Gastrocnemius medialis (tissue), 4 donors: ENCODE data around the gene CFL2. TPM values are rescaled to one million over a fixed set of nuclear protein-coding genes. Genes with fewer than 3 reads are reported as not detected.

Source experiments
- ATAC-seq, 2 donors: fragments of 150-250 bp; one replicate each; pipeline ENCODE4 v1.9.1; 2016
- DNase-seq, 2 donors: peaks; one replicate each; pipeline ENCODE4 v3.0.0-alpha.2; 2019
- H3K27ac ChIP-seq, 4 donors: fragments of 200-600 bp; sonication (generic); 1 replicate in 1 of 4; 2 replicates in 3 of 4; pipeline ENCODE4 v1.5.1; 2016 to 2018; ENCODE audit warnings: mild to moderate bottlenecking in 2 of 4, moderate library complexity in 1 of 4
- H3K27me3 ChIP-seq, 3 donors: fragments of 200-600 bp; sonication (generic) in 2 of 3; 1 replicate in 1 of 3; 2 replicates in 2 of 3; pipeline versions ENCODE4 v1.5.1 to v1.6.0; 2016 to 2019; ENCODE audit warnings: mild to moderate bottlenecking in 1 of 3, moderate library complexity in 1 of 3
- H3K36me3 ChIP-seq, 2 donors: fragments of 200-600 bp; sonication (generic) in 1 of 2; one replicate each; pipeline ENCODE4 v1.5.1; 2017 to 2018
- H3K4me1 ChIP-seq, 2 donors: fragments of 200-600 bp; sonication (generic) in 1 of 2; one replicate each; pipeline ENCODE4 v1.5.1; 2016 to 2017; ENCODE audit warnings: mild to moderate bottlenecking in 2 of 2
- H3K4me3 ChIP-seq, 4 donors: fragments of 200-600 bp; sonication (generic) in 3 of 4; 1 replicate in 1 of 4; 2 replicates in 3 of 4; pipeline ENCODE4 v1.5.1; 2016 to 2019; ENCODE audit warnings: mild to moderate bottlenecking in 2 of 4
- H3K9me3 ChIP-seq, 3 donors: fragments of 200-600 bp; sonication (generic) in 2 of 3; 1 replicate in 1 of 3; 2 replicates in 2 of 3; pipeline ENCODE4 v1.5.1; 2016 to 2019
- POLR2A ChIP-seq, 2 donors: fragments of 450-650 bp; IDR thresholded peaks; one replicate each; pipeline ENCODE4 v1.6.1; 2017; ENCODE audit warnings: antibody characterized with exemption in 2 of 2, mild to moderate bottlenecking in 2 of 2, moderate library complexity in 2 of 2
- in situ Hi-C, 4 donors: fragments of 200-750 bp; cut with MboI; loops; one replicate each; pipeline versions ENCODE4 v1.15.0 to v1.8.0; 2017; ENCODE audit warnings: low sequenced_read_pairs in 4 of 4
- intact Hi-C: fragments of 100-400 bp; cut with DNase I; formaldehyde crosslinking; loops from one replicate; pipeline ENCODE4 v1.15.1; 2023; ENCODE audit warnings: low total_unique reads
- total RNA-seq, 4 donors: library from RNA; depleted of rRNA; stranded (reverse); fragments of >200 nt; gene quantifications; one replicate each; pipeline versions ENCODE4 v1.1.0 to v1.2.3, GENCODE V29; 2016
- TF ChIP-seq, protein P1 (sequence below), 5 experiments: fragments of 450-650 bp in 3 of 5; fragments of 200-600 bp in 2 of 5; sonication (generic) in 2 of 5; IDR thresholded peaks in 4 of 5; conservative IDR thresholded peaks in 1 of 5; 1 replicate in 4 of 5; 2 replicates in 1 of 5; pipeline ENCODE4 v1.5.1; 2016 to 2019; ENCODE audit warnings: antibody characterized with exemption in 5 of 5, mild to moderate bottlenecking in 3 of 5, moderate library complexity in 3 of 5

Gene CFL2
- total RNA-seq, 4 donors from 2014 or later: 331 to 434 (median 371) TPM

DNA sequence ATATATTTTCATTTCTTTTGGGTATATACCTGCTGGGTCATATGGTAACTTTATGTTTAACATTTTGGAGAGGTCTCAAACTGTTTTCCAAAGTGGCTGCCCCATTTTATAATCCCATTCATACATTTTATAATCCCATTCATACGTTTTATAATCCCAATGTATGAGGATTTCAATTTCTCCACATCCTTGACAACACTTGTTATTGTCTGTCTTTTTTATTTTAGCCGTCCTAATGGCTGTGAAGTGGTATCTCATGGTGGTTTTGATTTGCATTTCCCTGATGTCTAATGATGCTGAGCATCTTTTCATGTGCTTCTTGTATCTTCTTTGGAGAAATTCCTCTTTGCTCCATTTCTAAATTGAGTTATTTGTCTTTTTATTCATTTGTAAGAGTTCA, 6.7 kb upstream of the CFL2 start:
- Histone ChIP-seq H3K4me1 (peaks cover 4% of the 10 kb centered on the region in 2 donors), H3K36me3 (no peaks in the 10 kb centered on the region), H3K27me3 (no peaks in the 10 kb centered on the region), H3K27ac (no peak overlapping the region), H3K4me3 (no peak overlapping the region), H3K9me3 (no peaks in the 10 kb centered on the region)
- TF ChIP-seq POLR2A (IDR thresholded peaks at IDR 0.05): no peak
- TF ChIP-seq, protein P1, sequence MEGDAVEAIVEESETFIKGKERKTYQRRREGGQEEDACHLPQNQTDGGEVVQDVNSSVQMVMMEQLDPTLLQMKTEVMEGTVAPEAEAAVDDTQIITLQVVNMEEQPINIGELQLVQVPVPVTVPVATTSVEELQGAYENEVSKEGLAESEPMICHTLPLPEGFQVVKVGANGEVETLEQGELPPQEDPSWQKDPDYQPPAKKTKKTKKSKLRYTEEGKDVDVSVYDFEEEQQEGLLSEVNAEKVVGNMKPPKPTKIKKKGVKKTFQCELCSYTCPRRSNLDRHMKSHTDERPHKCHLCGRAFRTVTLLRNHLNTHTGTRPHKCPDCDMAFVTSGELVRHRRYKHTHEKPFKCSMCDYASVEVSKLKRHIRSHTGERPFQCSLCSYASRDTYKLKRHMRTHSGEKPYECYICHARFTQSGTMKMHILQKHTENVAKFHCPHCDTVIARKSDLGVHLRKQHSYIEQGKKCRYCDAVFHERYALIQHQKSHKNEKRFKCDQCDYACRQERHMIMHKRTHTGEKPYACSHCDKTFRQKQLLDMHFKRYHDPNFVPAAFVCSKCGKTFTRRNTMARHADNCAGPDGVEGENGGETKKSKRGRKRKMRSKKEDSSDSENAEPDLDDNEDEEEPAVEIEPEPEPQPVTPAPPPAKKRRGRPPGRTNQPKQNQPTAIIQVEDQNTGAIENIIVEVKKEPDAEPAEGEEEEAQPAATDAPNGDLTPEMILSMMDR (IDR thresholded peaks at IDR 0.05 in 4 of 5, conservative IDR thresholded peaks at IDR 0.05 in 1 of 5): no peak
- ATAC-seq (no peak), DNase-seq (no peak)
- intact Hi-C loops: no loop called here
- in situ Hi-C loops: loop anchor here (5.0 to 25.0 kb wide), 2 partner anchors 49 to 691 kb away; partner anchors contain the start of gene NFKBIA (in 1 of the 4)

DNA sequence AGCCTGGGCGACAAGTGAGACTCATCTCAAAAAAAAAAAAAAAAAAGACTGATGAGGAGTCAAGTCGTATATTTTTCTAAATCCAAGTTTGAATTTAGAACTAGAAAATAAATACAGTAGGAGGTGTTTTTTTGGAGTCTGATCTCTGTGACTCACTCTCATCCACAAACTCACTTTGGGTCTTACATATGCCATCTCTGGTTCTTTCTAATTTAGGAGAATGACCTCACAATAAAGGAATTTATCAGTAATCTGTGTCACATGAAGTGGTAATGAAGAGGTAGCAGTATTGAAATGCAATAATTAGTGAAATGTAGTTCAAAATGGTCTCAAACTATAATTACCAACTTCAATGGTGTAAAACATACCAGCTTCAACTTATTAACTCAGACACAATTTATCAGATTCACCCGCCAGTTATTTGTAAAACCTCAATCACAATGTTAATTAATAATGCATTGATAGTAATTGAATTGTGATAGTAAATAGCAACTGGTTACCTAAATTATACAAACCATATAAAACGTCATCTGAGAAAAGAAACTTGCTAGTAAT, 4.4 kb upstream of the CFL2 start:
- TF ChIP-seq, protein P1 (IDR thresholded peaks at IDR 0.05 in 4 of 5, conservative IDR thresholded peaks at IDR 0.05 in 1 of 5): no peak
- no peak for TF ChIP-seq POLR2A (IDR thresholded peaks at IDR 0.05)
- H3K27ac ChIP-seq: no peak overlapping the region
- no peak overlapping the region for H3K4me3 ChIP-seq
- in situ Hi-C loops (loop anchor here in 1 of 4 donors (25.0 kb wide), 1 partner anchor 693 kb away; the partner anchor contains the start of gene NFKBIA), intact Hi-C loops (loop anchor here (5.0 to 10.0 kb wide), 2 partner anchors 87 to 254 kb away; partner anchors contain the start of genes SNX6 and SPTSSA)
- peaks cover 4 to 9% of the 10 kb centered on the region in 2 donors for H3K4me1 ChIP-seq
- no peaks in the 10 kb centered on the region for H3K27me3 ChIP-seq
- no peaks in the 10 kb centered on the region for H3K9me3 ChIP-seq
- ATAC-seq: no peak
- no peak for DNase-seq
- H3K36me3 ChIP-seq: no peaks in the 10 kb centered on the region

DNA sequence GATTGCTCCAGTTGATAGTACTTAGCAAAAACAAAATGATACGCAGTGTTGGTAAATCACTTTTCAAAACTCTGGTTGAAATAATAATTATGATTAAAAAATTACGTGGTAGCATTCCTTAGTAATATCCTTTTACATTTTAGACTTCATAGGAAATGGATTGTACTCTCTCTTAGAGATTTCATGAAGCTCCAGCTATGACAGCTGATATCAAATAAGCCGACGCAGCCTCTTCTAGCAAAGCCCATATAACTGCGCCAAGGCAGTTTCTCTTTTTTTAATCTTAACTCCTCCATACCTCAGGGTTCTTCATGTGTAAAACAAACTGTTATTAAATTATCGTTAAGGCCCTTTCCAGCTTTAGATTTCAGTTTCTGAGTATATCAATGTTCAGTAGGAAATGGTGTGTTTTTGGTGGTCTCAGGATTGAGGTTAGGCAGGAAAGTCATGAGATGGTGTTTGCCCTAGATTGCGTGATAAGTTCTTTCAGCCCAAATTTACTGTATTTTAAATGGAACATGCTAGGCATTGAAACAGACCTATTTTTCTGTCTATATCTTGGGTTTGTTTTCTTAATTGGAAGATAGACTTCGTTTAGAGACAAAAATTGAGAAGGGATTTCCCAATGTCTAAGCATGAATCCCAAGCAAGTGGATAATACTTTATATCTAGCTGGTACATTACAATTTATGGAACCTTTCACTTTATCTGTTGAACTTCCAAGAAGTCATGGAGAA, 902 bp upstream of the CFL2 start:
- H3K27me3 ChIP-seq: no peaks in the 10 kb centered on the region
- peak overlapping the region; percentile 74 to 97 (median 94) for H3K4me3 ChIP-seq
- peak in 1 of 2 donors; percentile 14 for ATAC-seq
- DNase-seq: no peak
- intact Hi-C loops: loop anchor here (2.0 to 10.0 kb wide), 5 partner anchors 36 to 250 kb away; partner anchors contain the start of genes SNX6 and SPTSSA
- peaks cover 28 to 37% of the 10 kb centered on the region in 2 donors for H3K4me1 ChIP-seq
- peaks cover 0 to 10% of the 10 kb centered on the region in 2 donors for H3K36me3 ChIP-seq
- TF ChIP-seq, protein P1 (IDR thresholded peaks at IDR 0.05 in 4 of 5, conservative IDR thresholded peaks at IDR 0.05 in 1 of 5): no peak
- no peak for TF ChIP-seq POLR2A (IDR thresholded peaks at IDR 0.05)
- H3K27ac ChIP-seq: peak overlapping the region; percentile 96 to 100 (median 98)
- no peaks in the 10 kb centered on the region for H3K9me3 ChIP-seq
- in situ Hi-C loops: loop anchor here in 1 of 4 donors (25.0 kb wide), 1 partner anchor 697 kb away; the partner anchor contains the start of gene NFKBIA

DNA sequence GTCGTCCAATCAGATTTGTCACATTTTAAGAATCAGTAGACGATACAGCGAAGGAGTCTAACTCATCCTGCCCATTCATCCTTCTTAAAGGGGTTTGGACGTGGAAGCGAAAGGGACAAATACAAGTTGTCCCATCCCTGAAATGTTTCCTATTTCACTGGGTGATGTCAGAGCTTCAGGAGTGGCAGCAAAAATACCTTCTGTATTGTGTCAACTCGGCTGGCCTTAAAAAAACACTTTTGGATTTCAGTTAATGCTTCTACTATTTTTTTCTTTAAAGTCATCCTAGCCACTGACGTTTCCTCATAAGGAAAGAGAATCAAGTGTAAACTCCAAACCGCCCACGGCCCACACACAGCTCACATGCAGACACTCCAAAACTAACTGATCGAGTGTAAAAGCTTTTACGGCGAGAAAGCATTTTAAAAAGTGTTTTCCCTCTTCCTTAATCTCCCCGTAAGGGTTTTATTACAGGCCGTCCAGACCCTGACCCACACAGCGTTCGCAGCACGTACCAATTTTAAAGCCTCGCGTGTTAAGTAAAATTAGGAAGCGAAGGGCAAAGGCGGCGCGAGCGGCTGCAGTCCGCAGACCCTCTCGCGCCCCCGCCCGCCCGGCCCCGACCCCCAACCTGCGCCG, 593 bp downstream of the CFL2 start:
- in situ Hi-C loops: loop anchor here in 1 of 4 donors (25.0 kb wide), 1 partner anchor 699 kb away; the partner anchor contains the start of gene NFKBIA
- TF ChIP-seq, protein P1 (IDR thresholded peaks at IDR 0.05 in 4 of 5, conservative IDR thresholded peaks at IDR 0.05 in 1 of 5): no peak
- peak; percentile 58 to 87 for TF ChIP-seq POLR2A (IDR thresholded peaks at IDR 0.05)
- Histone ChIP-seq H3K9me3 (no peaks in the 10 kb centered on the region), H3K4me1 (peaks cover 41 to 52% of the 10 kb centered on the region in 2 donors), H3K4me3 (peak overlapping the region; percentile 74 to 97 (median 94)), H3K27me3 (no peaks in the 10 kb centered on the region), H3K36me3 (peaks cover 0 to 10% of the 10 kb centered on the region in 2 donors), H3K27ac (peak overlapping the region; percentile 96 to 100 (median 98))
- DNase-seq (peak; percentile 52 to 57), ATAC-seq (peak; percentile 83 to 85)
- intact Hi-C loops: loop anchor here (2.0 to 10.0 kb wide), 7 partner anchors 35 to 691 kb away; partner anchors contain the start of genes EAPP, NFKBIA, PPP2R3C and PRORP
